Measurements from ENCODE around the gene CFAP97D1. TPM values are rescaled to one million over a fixed set of nuclear protein-coding genes. Genes with fewer than 3 reads are reported as not detected.

Gene CFAP97D1
- total RNA-seq, 4 donors from 2014 or later, result 0.12 TPM; not detected in 3

DNA sequence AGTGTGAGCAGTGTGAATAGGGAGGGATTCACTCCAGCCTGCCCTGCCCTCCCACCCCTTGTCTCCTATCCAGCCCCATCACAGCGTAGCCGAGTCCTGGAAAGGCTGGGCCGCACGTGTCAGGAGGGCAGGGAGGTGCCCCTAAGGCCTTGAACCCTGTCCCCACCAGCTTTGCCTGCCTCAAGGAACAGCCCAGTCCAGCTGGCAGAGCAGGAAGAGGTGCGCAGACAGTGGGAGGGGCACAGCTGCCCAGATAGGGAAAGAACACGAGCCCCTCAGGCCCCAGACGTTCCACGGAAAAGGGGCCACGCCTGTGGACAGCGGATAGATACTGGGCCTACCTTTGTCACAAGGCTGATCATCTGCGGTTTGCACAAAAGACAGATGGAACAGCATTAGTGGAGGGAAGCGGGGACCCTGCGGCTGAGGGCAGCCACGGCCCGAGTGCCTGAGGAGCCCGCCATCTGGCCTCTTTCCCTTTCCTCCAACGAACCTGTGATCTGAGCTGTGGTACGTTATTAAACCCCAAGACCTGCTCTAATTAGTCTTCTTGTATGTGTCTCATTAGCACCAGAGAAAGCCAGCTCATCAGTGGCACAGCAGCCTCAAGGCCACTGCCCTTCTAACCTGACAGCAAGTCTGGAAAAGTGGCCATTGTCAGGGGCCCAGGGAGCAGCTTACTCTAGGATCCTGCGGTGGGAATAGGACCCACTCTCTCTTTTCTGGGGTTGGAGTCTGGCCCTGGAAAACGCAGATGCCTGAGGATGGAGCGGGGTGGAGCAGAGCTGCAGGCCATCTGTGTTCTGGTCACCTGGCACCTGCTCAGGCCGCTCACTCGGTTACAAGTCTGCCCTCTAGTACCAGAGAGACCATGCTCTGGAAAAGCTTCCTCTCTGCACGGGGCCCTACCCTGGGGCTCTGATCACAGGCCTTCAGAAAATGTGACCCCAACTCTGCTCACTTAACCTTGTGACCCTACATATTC is 36.4 kb downstream of the CFAP97D1 start:
- Histone ChIP-seq H3K4me3 (no peak overlapping the region), H3K27me3 (no peaks in the 10 kb centered on the region), H3K36me3 (peaks cover 0 to 84% of the 10 kb centered on the region in 2 donors), H3K4me1 (no peaks in the 10 kb centered on the region), H3K27ac (no peak overlapping the region), H3K9me3 (no peaks in the 10 kb centered on the region)
- TF ChIP-seq, protein P1, sequence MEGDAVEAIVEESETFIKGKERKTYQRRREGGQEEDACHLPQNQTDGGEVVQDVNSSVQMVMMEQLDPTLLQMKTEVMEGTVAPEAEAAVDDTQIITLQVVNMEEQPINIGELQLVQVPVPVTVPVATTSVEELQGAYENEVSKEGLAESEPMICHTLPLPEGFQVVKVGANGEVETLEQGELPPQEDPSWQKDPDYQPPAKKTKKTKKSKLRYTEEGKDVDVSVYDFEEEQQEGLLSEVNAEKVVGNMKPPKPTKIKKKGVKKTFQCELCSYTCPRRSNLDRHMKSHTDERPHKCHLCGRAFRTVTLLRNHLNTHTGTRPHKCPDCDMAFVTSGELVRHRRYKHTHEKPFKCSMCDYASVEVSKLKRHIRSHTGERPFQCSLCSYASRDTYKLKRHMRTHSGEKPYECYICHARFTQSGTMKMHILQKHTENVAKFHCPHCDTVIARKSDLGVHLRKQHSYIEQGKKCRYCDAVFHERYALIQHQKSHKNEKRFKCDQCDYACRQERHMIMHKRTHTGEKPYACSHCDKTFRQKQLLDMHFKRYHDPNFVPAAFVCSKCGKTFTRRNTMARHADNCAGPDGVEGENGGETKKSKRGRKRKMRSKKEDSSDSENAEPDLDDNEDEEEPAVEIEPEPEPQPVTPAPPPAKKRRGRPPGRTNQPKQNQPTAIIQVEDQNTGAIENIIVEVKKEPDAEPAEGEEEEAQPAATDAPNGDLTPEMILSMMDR (IDR thresholded peaks at IDR 0.05), result no peak
- TF ChIP-seq POLR2A (IDR thresholded peaks at IDR 0.05) (no peak), POLR2AphosphoS5 (IDR thresholded peaks at IDR 0.05) (no peak), EP300 (IDR thresholded peaks at IDR 0.05) (no peak)
- WGBS, 2 donors (ENCODE audit: low coverage in 1 of 2), result 77 to 90% methylated on average over 2 to 3 of the region's 24 CpGs
- no peak for ATAC-seq

DNA sequence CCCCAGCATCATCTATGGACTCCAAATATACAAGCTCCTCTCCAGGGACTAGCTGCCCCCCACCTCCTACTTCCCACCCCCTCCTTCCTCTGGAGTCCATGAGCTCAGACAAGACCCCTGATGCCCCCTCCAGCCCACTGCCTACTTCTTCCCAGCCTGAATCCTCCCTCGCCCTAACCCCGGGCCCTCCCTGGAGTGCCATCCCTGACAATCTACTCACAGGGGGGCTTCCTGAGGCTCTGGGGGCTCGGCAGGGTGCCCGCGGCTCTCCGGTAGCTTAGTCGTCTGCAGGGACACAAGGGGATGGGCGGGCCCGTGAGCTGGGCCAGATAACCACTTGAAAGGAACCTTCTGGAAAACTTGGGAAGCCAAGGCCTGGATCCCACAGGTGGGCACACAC is 37.6 kb downstream of the CFAP97D1 start:
- no peak overlapping the region for H3K27ac ChIP-seq
- 93% methylated on average over 2 of the region's 9 CpGs; no CpG with 5 or more reads in 1 of the 2 donors for WGBS, 2 donors (ENCODE audit: low coverage in 1 of 2)
- peaks cover 0 to under 1% (median 0%) of the 10 kb centered on the region in 3 donors for H3K4me1 ChIP-seq
- TF ChIP-seq POLR2AphosphoS5 (IDR thresholded peaks at IDR 0.05) (no peak), EP300 (IDR thresholded peaks at IDR 0.05) (no peak), POLR2A (IDR thresholded peaks at IDR 0.05) (no peak)
- TF ChIP-seq, protein P1 (IDR thresholded peaks at IDR 0.05), result no peak
- H3K36me3 ChIP-seq, result peaks cover 0 to 77% of the 10 kb centered on the region in 2 donors
- ATAC-seq, result no peak
- no peaks in the 10 kb centered on the region for H3K27me3 ChIP-seq
- no peaks in the 10 kb centered on the region for H3K9me3 ChIP-seq
- H3K4me3 ChIP-seq, result no peak overlapping the region

DNA sequence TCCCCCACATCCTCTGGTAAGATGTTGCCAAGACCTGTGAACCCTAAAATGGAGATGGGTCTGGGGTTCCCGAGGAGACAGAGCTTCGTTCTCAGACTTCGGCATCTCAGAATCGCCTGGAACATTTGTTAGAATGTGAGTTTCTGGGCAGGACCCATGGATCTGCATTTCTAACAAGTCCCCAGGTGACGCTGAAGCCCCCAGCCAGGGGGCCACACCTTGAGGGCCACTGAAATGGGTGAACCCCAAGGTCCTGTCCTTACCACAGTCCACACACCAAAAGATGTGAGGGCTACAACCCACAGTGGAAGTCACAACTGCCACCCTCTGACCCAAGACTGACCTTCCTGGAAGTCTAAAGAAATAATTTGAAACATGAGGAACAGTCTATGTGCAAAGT is 38.7 kb downstream of the CFAP97D1 start:
- 96 to 100% methylated on average over 4 of the region's 5 CpGs for WGBS, 2 donors (ENCODE audit: low coverage in 1 of 2)
- no peak for ATAC-seq
- Histone ChIP-seq H3K4me3 (no peak overlapping the region), H3K27ac (no peak overlapping the region), H3K9me3 (no peaks in the 10 kb centered on the region), H3K4me1 (peaks cover 0 to 12% (median 3%) of the 10 kb centered on the region in 3 donors), H3K36me3 (peaks cover 0 to 71% of the 10 kb centered on the region in 2 donors), H3K27me3 (no peaks in the 10 kb centered on the region)
- TF ChIP-seq, protein P1 (IDR thresholded peaks at IDR 0.05), result no peak
- TF ChIP-seq POLR2A (IDR thresholded peaks at IDR 0.05), result no peak
- TF ChIP-seq EP300 (IDR thresholded peaks at IDR 0.05), result no peak
- no peak for TF ChIP-seq POLR2AphosphoS5 (IDR thresholded peaks at IDR 0.05)

DNA sequence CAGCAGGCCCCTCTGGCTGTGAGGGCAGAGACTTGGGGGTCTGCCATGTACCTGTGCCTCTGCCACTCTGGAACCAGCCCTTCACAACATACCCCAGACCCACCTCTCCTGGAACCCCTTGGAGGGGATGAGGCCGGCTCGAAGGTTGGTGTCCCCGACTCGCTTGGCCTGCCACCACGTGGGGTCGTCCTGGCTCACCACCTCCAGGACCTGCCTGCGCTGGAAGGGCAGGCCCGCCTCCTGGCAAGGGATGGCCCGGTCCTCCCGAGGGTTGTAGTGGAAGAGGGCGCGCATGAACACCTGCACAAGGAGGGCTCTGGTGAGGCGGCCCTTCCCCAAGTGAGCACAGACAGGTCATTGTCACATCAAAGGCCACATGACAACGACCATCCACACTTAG is 40.5 kb downstream of the CFAP97D1 start:
- ATAC-seq, result no peak
- no peaks in the 10 kb centered on the region for H3K27me3 ChIP-seq
- H3K4me3 ChIP-seq, result no peak overlapping the region
- H3K36me3 ChIP-seq, result peaks cover 0 to 72% of the 10 kb centered on the region in 2 donors
- no peaks in the 10 kb centered on the region for H3K9me3 ChIP-seq
- TF ChIP-seq, protein P1 (IDR thresholded peaks at IDR 0.05), result no peak
- TF ChIP-seq POLR2AphosphoS5 (IDR thresholded peaks at IDR 0.05) (no peak), EP300 (IDR thresholded peaks at IDR 0.05) (no peak), POLR2A (IDR thresholded peaks at IDR 0.05) (no peak)
- 57 to 85% methylated on average over 1 to 2 of the region's 14 CpGs for WGBS, 2 donors (ENCODE audit: low coverage in 1 of 2)
- no peak overlapping the region for H3K27ac ChIP-seq
- peaks cover 0 to 16% (median 3%) of the 10 kb centered on the region in 3 donors for H3K4me1 ChIP-seq

Data from gastroesophageal sphincter (tissue), 4 donors.